PC-9 (cell line): ENCODE data around the gene GIT1.

ENCODE experiments used
- CTCF ChIP-seq: fragments of 200-600 bp; sonication (generic); conservative IDR thresholded peaks from 2 replicates; pipeline ENCODE4 v1.6.1; 2017; ENCODE audit warnings: mixed run types, antibody characterized with exemption, mild to moderate bottlenecking, moderate library complexity
- EZH2 ChIP-seq: fragments of 200-600 bp; sonication (generic); IDR thresholded peaks from 2 replicates; pipeline ENCODE4 v1.8.0; 2017; ENCODE audit warnings: antibody characterized with exemption, low read depth

GRCh38 chr17:29588562-29589411, 661 bp downstream of the GIT1 start:
- TF ChIP-seq CTCF = no peak
- no peak for TF ChIP-seq EZH2
